Osteocyte (in vitro differentiated cells): ENCODE measurements around the gene MTERF4. TPM values are rescaled to one million over a fixed set of nuclear protein-coding genes. Genes with fewer than 3 reads are reported as not detected.

Experiments used
- DNase-seq: peaks from one replicate; pipeline ENCODE4 v3.0.0; 2021; ENCODE audit warnings: mixed read lengths; ENCODE audit not compliant: unreplicated experiment; ENCODE audit errors: extremely low spot score
- H3K27ac Mint-ChIP-seq: one replicate; pipeline ENCODE4 v1.8.0; 2021; ENCODE audit warnings: mild to moderate bottlenecking, mixed read lengths; ENCODE audit not compliant: unreplicated experiment
- H3K27me3 Mint-ChIP-seq: one replicate; pipeline ENCODE4 v1.8.0; 2021; ENCODE audit warnings: mixed read lengths; ENCODE audit not compliant: unreplicated experiment
- H3K36me3 Mint-ChIP-seq: one replicate; pipeline ENCODE4 v1.8.0; 2021; ENCODE audit warnings: mixed read lengths; ENCODE audit not compliant: unreplicated experiment
- H3K4me1 Mint-ChIP-seq: one replicate; pipeline ENCODE4 v1.8.0; 2021; ENCODE audit warnings: mixed read lengths; ENCODE audit not compliant: unreplicated experiment
- H3K4me3 Mint-ChIP-seq: one replicate; pipeline ENCODE4 v1.8.0; 2021; ENCODE audit warnings: mild to moderate bottlenecking, moderate library complexity, mixed read lengths; ENCODE audit not compliant: unreplicated experiment
- H3K9me3 Mint-ChIP-seq: one replicate; pipeline ENCODE4 v1.8.0; 2021; ENCODE audit warnings: mixed read lengths; ENCODE audit not compliant: unreplicated experiment
- CTCF ChIP-seq: fragments of 200-600 bp; sonication (generic); IDR thresholded peaks from 2 replicates; pipeline ENCODE4 v1.5.0; 2021; ENCODE audit warnings: antibody characterized with exemption, mild to moderate bottlenecking, moderate library complexity
- total RNA-seq: library from RNA; stranded (reverse); gene quantifications from 2 replicates; pipeline ENCODE4 v1.2.1, GENCODE V29; 2021

Gene MTERF4
- total RNA-seq, 1 donor from 2014 or later = 36.8 TPM

- no peaks in the 10 kb centered on the region for H3K9me3 Mint-ChIP-seq
- TF ChIP-seq CTCF = no peak
- H3K36me3 Mint-ChIP-seq = no peaks in the 10 kb centered on the region
- DNase-seq = no peak
- H3K4me3 Mint-ChIP-seq = no peak overlapping the region
- H3K27ac Mint-ChIP-seq = no peak overlapping the region
- H3K4me1 Mint-ChIP-seq = no peaks in the 10 kb centered on the region
- H3K27me3 Mint-ChIP-seq = no peaks in the 10 kb centered on the region
These were observed 35.4 kb upstream of the MTERF4 start for GRCh38 chr2:241137276-241138190.

GRCh38 chr2:241136661-241137260, 34.7 kb upstream of the MTERF4 start:
- H3K9me3 Mint-ChIP-seq = no peaks in the 10 kb centered on the region
- H3K4me1 Mint-ChIP-seq = no peaks in the 10 kb centered on the region
- no peaks in the 10 kb centered on the region for H3K36me3 Mint-ChIP-seq
- H3K27ac Mint-ChIP-seq = no peak overlapping the region
- no peak for DNase-seq
- no peak overlapping the region for H3K4me3 Mint-ChIP-seq
- no peaks in the 10 kb centered on the region for H3K27me3 Mint-ChIP-seq
- TF ChIP-seq CTCF = no peak

- H3K4me1 Mint-ChIP-seq = no peaks in the 10 kb centered on the region
- H3K9me3 Mint-ChIP-seq = no peaks in the 10 kb centered on the region
- no peaks in the 10 kb centered on the region for H3K36me3 Mint-ChIP-seq
- no peaks in the 10 kb centered on the region for H3K27me3 Mint-ChIP-seq
- no peak for TF ChIP-seq CTCF
- no peak overlapping the region for H3K27ac Mint-ChIP-seq
- DNase-seq = no peak
- no peak overlapping the region for H3K4me3 Mint-ChIP-seq
These were observed 34.1 kb upstream of the MTERF4 start for GRCh38 chr2:241136191-241136590.

GRCh38 chr2:241135737-241136136, 33.6 kb upstream of the MTERF4 start:
- Mint-ChIP-seq H3K27ac (no peak overlapping the region), H3K36me3 (no peaks in the 10 kb centered on the region), H3K4me1 (no peaks in the 10 kb centered on the region), H3K4me3 (no peak overlapping the region), H3K27me3 (no peaks in the 10 kb centered on the region), H3K9me3 (no peaks in the 10 kb centered on the region)
- no peak for TF ChIP-seq CTCF
- DNase-seq = no peak

GRCh38 chr2:241134711-241135110, 32.6 kb upstream of the MTERF4 start:
- no peak for TF ChIP-seq CTCF
- Mint-ChIP-seq H3K27me3 (no peaks in the 10 kb centered on the region), H3K4me1 (no peaks in the 10 kb centered on the region), H3K27ac (no peak overlapping the region), H3K36me3 (no peaks in the 10 kb centered on the region), H3K9me3 (no peaks in the 10 kb centered on the region), H3K4me3 (no peak overlapping the region)
- DNase-seq = no peak
